AML-193 (cell line): ENCODE data around the gene PCDHGB7.
"Not testable (repeated sequence)": the region's sequence is repeated elsewhere in the genome, so short reads cannot be mapped to it uniquely, and the experiment has no call there.

ENCODE experiments used
- DNase-seq, 2 experiments: peaks; one replicate each; lab custom pipeline; 2025; lab: John Stamatoyannopoulos, UW

The PCDHGB7 gene

DNA sequence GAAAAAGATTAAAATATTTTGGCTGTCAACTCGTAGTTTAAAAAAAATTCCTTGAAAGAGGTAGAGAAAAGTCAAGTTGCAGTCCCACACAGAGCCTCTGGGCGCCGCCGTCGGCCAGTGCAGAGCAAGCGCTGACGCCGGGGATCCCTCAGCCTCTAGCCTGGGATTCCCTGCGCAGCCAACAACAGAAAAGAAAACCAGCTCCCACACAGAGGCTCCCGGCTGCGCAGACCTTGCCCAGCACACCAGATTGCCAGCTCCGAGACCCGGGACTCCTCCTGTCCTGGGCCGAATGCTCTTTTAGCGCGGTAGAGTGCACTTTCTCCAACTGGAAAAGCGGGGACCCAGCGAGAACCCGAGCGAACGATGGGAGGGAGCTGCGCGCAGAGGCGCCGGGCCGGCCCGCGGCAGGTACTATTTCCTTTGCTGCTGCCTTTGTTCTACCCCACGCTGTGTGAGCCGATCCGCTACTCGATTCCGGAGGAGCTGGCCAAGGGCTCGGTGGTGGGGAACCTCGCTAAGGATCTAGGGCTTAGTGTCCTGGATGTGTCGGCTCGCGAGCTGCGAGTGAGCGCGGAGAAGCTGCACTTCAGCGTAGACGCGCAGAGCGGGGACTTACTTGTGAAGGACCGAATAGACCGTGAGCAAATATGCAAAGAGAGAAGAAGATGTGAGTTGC, at the start of gene PCDHGB7:
PCDHGB7 (plus strand) TSS at position 184 of the 679 bp plus-strand sequence; CDS start at position 367, 183 bp downstream.
- not testable (repeated sequence) for DNase-seq

DNA sequence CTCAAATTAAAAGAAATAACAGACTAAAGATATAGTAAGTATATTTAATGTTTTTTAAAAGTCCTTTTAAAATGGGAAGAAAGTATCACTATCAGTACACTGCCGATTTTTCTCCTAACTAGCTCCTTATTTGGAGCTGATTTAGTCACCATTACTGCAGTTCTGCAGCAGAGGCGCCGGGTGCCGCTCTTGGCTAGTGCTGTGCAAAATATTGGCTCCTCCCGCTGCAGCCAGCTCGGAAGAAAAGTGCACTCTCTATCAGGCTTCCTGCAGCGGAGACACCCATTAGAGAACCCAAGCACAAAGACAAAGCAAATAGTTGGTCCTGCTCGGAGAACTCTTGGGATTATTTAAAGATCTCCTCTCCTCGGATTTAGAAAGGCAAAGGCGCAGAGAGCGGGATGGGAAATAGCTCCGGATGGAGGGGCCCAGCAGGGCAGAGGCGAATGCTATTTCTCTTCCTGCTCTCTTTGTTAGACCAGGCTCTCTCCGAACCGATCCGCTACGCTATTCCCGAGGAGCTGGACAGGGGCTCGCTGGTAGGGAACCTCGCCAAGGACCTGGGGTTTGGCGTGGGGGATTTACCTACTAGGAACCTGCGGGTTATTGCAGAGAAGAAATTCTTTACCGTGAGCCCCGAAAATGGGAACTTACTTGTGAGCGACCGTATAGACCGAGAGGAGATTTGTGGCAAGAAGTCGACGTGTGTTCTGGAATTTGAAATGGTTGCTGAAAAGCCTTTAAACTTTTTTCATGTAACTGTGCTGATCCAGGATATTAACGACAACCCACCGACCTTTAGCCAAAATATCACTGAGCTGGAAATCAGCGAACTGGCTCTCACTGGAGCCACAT, 47.3 kb upstream of the PCDHGB7 start, which contains the start of gene PCDHGB3:
PCDHGB3 (plus strand) TSS at position 249 of the 855 bp plus-strand sequence; CDS start at position 402, 153 bp downstream.
- DNase-seq: no peak

DNA sequence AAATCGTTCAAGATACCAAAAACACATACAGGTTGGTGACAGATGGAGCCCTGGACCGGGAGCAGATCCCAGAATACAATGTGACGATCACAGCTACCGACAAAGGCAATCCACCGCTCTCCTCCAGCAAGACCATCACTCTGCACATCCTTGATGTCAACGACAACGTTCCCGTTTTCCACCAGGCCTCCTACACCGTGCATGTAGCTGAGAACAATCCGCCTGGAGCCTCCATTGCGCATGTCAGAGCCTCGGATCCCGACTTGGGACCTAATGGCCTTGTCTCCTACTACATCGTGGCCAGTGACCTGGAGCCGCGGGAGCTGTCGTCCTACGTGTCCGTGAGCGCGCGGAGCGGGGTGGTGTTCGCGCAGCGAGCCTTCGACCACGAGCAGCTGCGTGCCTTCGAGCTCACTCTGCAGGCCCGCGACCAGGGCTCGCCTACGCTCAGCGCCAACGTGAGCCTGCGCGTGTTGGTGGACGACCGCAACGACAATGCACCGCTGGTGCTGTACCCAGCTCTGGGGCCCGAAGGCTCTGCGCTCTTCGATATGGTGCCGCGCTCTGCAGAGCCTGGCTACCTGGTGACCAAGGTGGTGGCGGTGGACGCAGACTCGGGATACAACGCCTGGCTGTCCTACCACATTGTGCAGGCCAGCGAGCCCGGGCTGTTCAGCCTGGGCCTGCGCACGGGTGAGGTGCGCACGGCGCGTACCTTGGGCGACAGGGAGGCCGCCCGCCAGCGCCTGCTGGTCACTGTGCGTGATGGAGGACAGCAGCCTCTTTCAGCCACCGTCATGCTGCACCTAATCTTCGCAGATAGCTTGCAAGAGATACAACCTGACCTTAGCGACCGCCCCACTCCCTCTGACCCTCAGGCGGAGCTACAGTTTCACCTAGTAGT, 45.7 kb upstream of the PCDHGB7 start:
- no peak for DNase-seq

DNA sequence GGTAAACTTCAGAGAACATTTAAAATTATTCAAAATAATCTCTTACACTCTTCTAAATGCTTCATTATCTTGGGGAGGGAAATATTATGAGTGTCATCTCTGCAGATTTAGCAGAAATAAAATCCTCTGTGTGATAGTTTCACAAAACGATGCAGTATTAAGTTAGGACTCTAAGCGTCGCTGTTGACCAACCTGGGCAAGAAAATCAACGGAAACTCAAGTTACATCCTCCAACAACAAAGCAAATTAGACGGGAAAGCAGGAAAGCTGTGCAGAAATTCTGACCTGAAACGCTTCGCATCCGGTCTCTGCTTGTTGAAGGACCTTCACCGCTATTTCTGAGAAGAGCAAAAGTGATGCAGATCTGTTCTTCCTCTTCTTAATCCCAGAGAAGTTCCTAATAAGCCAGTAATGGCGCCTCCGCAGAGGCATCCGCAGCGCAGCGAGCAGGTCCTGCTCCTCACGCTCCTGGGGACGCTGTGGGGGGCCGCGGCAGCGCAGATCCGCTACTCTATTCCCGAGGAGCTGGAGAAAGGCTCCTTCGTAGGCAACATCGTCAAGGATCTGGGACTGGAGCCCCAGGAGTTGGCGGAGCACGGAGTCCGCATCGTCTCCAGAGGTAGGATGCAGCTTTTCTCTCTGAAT, 43.7 kb upstream of the PCDHGB7 start, which contains the start of gene PCDHGA6:
PCDHGA6 (plus strand) TSS at position 219 of the 645 bp plus-strand sequence; CDS start at position 412, 193 bp downstream.
- no peak for DNase-seq

DNA sequence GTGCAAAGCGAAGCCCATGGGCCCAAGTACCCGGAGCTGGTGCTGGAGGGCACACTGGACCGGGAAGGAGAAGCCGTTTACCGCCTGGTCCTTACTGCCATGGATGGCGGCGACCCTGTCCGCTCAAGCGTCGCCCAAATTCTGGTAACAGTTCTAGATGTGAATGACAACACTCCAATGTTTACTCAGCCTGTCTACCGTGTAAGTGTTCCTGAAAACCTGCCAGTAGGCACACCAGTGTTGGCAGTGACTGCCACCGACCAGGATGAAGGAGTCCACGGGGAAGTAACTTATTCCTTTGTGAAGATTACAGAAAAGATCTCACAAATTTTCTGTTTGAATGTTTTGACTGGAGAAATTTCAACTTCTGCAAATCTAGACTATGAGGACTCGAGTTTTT, 42.9 kb upstream of the PCDHGB7 start:
- DNase-seq: no peak

DNA sequence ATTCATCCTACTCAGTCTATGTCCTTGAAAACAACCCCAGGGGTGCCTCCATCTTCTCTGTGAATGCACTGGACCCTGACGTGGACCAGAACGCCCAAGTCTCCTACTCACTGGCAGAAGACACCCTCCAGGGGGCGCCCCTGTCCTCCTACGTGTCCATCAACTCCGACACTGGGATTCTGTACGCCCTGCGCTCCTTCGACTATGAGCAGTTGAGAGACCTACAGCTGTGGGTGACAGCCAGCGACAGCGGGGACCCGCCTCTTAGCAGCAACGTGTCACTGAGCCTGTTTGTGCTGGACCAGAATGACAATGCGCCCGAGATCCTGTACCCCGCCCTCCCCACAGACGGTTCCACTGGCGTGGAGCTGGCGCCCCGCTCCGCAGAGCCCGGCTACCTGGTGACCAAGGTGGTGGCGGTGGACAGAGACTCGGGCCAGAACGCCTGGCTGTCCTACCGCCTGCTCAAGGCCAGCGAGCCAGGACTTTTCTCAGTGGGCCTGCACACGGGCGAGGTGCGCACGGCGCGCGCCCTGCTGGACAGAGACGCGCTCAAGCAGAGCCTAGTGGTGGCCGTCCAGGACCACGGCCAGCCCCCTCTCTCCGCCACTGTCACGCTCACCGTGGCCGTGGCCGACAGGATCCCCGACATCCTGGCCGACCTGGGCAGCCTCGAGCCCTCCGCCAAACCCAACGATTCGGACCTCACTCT, 41.9 kb upstream of the PCDHGB7 start:
- DNase-seq: not testable (repeated sequence)

DNA sequence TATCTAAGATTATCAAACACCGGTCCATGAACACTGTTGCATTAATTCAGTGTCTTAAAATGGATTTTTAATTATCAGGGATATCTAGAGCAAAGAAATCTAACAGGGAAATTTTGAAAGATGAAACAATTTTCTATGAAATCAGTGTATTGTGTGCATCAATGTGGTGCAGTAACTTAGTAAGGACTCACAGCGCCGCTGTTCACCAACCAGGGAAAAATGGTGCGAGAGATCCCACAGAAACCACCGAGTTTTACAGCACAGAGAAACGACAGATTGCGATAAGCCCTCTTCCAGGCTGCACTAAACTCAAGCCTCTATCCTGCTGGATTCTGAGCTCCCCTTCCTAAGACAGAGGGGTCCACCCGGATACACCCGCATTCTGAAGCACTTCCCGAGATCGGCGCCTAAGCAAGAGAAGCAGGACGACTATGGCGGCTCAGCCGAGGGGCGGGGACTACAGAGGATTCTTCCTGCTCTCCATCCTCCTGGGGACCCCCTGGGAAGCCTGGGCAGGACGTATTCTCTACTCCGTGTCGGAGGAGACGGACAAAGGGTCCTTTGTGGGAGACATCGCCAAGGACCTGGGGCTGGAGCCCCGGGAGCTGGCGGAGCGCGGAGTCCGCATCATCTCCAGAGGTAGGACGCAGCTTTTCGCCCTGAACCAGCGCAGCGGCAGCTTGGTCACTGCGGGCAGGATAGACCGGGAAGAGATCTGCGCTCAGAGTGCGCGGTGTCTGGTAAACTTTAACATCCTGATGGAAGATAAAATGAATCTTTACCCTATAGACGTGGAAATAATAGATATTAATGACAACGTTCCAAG, 34.8 kb upstream of the PCDHGB7 start, which contains the start of gene PCDHGA7:
PCDHGA7 (plus strand) TSS at position 274 of the 826 bp plus-strand sequence; CDS start at position 432, 158 bp downstream.
- no peak for DNase-seq

DNA sequence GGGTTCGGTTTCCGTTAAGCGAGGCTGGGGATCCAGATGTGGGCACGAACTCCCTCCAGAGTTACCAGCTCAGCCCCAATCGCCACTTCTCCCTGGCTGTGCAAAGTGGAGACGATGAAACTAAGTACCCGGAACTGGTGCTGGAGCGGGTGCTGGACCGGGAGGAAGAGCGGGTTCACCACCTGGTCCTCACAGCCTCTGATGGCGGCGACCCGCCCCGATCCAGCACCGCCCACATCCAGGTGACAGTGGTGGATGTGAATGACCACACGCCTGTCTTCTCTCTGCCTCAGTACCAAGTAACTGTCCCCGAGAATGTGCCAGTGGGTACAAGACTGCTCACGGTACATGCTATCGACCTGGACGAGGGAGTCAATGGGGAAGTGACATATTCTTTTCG, 34.1 kb upstream of the PCDHGB7 start:
- no peak for DNase-seq

DNA sequence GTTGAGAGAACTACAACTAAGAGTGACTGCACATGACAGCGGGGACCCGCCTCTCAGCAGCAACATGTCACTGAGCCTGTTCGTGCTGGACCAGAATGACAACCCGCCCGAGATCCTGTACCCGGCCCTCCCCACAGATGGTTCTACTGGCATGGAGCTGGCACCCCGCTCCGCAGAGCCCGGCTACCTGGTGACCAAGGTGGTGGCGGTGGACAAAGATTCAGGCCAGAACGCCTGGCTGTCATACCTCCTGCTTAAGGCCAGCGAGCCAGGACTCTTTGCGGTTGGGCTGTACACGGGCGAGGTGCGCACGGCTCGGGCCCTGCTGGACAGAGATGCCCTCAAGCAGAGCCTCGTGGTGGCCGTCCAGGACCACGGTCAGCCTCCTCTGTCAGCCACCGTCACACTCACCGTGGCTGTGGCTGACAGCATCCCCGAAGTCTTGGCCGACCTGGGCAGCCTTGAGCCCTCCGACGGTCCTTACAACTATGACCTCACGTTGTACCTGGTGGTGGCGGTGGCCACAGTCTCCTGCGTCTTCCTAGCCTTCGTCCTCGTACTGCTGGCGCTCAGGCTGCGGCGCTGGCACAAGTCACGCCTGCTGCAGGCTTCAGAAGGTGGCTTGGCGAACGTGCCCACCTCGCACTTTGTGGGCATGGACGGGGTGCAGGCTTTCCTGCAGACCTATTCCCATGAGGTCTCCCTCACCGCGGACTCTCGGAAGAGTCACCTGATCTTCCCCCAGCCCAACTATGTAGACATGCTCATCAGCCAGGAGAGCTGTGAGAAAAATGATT, 32.8 kb upstream of the PCDHGB7 start:
- no peak for DNase-seq

DNA sequence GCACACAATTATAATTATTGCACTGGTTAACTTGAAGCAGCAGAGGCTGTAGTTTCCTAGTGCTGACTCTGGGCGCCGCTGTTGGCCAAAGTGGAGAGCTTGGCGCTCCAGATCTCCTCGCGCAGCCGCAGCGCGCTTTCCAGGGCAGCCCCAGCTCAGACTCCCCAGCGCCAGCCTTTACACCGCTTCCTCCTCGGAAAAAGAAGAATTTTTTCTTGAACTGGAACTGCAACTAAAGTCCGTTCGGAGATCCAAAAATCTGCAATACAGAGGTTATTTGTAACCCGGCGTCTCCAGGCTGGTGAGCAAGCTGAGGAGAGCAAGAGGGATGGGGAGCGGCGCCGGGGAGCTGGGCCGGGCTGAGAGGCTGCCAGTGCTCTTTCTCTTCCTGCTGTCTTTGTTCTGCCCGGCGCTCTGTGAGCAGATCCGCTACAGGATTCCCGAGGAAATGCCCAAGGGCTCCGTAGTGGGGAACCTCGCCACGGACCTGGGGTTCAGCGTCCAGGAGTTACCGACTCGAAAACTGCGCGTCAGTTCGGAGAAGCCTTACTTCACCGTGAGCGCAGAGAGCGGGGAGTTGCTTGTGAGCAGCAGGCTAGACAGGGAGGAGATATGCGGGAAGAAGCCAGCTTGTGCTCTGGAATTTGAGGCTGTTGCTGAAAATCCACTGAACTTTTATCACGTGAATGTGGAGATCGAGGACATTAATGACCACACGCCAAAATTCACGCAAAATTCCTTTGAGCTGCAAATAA, 29.7 kb upstream of the PCDHGB7 start, which contains the start of gene PCDHGB4:
PCDHGB4 (plus strand) TSS at position 142 of the 755 bp plus-strand sequence; CDS start at position 329, 187 bp downstream.
- DNase-seq: not testable (repeated sequence)

DNA sequence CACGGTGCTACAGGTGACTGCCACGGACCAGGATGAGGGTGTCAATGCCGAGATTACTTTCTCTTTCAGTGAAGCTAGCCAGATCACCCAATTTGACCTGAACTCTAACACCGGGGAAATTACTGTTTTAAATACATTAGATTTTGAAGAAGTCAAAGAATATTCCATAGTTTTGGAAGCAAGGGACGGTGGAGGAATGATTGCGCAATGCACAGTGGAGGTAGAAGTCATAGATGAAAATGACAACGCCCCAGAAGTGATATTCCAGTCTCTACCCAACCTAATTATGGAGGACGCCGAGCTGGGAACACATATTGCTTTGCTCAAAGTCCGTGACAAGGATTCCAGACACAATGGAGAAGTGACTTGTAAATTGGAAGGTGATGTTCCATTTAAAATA, 28.8 kb upstream of the PCDHGB7 start:
- no peak for DNase-seq

DNA sequence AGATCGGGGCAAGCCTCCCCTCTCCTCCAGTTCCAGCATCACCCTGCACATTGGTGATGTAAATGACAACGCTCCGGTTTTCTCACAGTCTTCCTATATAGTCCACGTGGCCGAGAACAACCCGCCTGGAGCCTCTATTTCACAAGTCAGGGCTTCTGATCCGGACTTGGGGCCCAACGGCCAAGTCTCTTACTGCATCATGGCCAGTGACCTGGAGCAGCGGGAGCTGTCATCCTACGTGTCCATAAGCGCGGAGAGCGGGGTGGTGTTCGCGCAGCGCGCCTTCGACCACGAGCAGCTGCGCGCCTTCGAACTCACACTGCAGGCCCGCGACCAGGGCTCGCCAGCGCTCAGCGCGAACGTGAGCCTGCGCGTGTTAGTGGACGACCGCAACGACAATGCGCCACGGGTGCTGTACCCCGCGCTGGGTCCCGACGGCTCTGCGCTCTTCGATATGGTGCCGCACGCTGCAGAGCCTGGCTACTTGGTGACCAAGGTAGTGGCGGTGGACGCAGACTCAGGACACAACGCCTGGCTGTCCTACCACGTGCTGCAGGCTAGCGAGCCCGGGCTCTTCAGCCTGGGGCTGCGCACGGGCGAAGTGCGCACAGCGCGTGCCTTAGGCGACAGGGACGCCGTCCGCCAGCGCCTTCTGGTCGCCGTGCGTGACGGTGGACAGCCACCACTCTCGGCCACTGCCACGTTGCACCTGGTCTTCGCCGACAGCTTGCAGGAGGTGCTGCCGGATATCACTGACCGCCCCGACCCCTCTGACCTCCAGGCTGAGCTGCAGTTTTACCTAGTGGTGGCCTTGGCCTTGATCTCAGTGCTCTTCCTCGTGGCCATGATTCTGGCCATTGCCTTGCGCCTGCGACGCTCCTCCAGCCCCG, 28.1 kb upstream of the PCDHGB7 start:
- no peak for DNase-seq

DNA sequence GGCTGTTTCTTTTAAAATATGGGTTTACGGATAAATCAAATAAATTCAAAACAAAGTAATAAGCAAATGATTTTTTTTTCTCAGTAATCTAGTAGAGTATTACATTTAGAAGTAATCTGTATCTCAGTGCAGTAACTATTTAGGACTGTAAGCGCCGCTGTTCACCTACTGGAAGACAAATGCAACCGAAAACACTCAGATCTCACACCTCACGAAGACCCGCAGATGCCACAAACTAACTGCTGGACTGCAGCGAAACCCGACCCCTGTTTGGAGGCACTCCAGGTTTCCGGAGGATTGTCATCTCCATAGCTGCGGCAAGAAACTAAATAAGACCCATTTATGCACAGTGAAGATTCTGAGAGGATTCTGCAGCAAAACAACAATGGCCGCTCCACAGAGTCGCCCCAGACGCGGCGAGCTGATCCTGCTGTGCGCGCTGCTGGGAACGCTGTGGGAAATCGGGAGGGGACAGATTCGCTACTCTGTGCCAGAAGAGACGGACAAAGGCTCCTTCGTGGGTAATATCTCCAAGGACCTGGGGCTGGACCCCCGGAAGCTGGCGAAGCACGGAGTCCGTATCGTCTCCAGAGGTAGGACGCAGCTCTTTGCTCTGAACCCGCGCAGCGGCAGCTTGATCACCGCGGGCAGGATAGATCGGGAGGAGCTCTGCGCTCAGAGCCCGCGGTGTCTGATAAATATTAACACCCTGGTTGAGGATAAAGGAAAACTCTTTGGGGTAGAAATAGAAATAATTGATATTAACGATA, 24.9 kb upstream of the PCDHGB7 start, which contains the start of gene PCDHGA8:
PCDHGA8 (plus strand) TSS at position 205 of the 770 bp plus-strand sequence; CDS start at position 386, 181 bp downstream.
- DNase-seq: peak; percentile 17 to 27

DNA sequence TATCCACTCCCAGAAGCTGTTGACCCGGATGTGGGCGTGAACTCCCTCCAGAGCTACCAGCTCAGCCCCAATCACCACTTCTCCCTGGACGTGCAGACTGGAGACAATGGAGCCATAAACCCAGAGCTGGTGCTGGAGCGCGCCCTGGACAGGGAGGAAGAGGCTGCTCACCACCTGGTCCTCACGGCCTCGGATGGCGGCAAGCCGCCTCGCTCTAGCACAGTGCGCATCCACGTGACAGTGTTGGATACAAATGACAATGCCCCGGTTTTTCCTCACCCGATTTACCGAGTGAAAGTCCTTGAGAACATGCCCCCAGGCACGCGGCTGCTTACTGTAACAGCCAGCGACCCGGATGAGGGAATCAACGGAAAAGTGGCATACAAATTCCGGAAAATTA, 24.2 kb upstream of the PCDHGB7 start:
- no peak for DNase-seq

DNA sequence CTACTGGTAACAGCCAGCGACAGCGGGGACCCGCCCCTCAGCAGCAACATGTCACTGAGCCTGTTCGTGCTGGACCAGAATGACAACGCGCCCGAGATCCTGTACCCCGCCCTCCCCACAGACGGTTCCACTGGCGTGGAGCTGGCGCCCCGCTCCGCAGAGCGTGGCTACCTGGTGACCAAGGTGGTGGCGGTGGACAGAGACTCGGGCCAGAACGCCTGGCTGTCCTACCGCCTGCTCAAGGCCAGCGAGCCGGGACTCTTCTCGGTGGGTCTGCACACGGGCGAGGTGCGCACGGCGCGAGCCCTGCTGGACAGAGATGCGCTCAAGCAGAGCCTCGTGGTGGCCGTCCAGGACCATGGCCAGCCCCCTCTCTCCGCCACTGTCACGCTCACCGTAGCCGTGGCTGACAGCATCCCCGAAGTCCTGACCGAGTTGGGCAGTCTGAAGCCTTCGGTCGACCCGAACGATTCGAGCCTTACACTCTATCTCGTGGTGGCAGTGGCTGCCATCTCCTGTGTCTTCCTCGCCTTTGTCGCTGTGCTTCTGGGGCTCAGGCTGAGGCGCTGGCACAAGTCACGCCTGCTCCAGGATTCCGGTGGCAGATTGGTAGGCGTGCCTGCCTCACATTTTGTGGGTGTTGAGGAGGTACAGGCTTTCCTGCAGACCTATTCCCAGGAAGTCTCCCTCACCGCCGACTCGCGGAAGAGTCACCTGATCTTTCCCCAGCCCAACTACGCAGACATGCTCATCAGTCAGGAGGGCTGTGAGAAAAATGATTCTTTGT, 22.9 kb upstream of the PCDHGB7 start:
- not testable (repeated sequence) for DNase-seq
